Measurements from ENCODE around the gene CGREF1. TPM values are rescaled to one million over a fixed set of nuclear protein-coding genes. Genes with fewer than 3 reads are reported as not detected.

Gene CGREF1
- total RNA-seq, 4 donors from 2014 or later = 2.5 to 5.6 TPM; not detected in 2

DNA sequence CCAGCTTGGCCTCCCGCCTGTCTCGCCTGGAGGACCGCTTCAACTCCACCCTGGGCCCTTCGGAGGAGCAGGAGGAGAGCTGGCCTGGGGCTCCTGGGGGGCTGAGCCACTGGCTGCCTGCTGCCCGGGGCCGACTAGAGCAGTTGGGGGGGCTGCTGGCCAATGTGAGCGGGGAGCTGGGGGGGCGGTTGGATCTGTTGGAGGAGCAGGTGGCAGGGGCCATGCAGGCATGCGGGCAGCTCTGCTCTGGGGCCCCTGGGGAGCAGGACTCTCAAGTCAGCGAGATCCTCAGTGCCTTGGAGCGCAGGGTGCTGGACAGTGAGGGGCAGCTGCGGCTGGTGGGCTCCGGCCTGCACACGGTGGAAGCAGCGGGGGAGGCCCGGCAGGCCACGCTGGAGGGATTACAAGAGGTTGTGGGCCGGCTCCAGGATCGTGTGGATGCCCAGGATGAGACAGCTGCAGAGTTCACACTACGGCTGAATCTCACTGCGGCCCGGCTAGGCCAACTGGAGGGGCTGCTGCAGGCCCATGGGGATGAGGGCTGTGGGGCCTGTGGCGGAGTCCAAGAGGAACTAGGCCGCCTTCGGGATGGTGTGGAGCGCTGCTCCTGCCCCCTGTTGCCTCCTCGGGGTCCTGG lies 36.0 kb downstream of the CGREF1 start:
- no peaks in the 10 kb centered on the region for H3K27me3 ChIP-seq
- no peak for TF ChIP-seq POLR2A (IDR thresholded peaks at IDR 0.05)
- TF ChIP-seq, protein P1, sequence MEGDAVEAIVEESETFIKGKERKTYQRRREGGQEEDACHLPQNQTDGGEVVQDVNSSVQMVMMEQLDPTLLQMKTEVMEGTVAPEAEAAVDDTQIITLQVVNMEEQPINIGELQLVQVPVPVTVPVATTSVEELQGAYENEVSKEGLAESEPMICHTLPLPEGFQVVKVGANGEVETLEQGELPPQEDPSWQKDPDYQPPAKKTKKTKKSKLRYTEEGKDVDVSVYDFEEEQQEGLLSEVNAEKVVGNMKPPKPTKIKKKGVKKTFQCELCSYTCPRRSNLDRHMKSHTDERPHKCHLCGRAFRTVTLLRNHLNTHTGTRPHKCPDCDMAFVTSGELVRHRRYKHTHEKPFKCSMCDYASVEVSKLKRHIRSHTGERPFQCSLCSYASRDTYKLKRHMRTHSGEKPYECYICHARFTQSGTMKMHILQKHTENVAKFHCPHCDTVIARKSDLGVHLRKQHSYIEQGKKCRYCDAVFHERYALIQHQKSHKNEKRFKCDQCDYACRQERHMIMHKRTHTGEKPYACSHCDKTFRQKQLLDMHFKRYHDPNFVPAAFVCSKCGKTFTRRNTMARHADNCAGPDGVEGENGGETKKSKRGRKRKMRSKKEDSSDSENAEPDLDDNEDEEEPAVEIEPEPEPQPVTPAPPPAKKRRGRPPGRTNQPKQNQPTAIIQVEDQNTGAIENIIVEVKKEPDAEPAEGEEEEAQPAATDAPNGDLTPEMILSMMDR (IDR thresholded peaks at IDR 0.05) = no peak
- H3K36me3 ChIP-seq = no peaks in the 10 kb centered on the region
- H3K4me3 ChIP-seq = no peak overlapping the region
- no peak for DNase-seq
- H3K9me3 ChIP-seq = no peaks in the 10 kb centered on the region
- peaks cover 3 to 61% (median 15%) of the 10 kb centered on the region in 4 donors for H3K4me1 ChIP-seq
- peak overlapping the region in 2 of 4 donors; percentile 3 to 82 for H3K27ac ChIP-seq

DNA sequence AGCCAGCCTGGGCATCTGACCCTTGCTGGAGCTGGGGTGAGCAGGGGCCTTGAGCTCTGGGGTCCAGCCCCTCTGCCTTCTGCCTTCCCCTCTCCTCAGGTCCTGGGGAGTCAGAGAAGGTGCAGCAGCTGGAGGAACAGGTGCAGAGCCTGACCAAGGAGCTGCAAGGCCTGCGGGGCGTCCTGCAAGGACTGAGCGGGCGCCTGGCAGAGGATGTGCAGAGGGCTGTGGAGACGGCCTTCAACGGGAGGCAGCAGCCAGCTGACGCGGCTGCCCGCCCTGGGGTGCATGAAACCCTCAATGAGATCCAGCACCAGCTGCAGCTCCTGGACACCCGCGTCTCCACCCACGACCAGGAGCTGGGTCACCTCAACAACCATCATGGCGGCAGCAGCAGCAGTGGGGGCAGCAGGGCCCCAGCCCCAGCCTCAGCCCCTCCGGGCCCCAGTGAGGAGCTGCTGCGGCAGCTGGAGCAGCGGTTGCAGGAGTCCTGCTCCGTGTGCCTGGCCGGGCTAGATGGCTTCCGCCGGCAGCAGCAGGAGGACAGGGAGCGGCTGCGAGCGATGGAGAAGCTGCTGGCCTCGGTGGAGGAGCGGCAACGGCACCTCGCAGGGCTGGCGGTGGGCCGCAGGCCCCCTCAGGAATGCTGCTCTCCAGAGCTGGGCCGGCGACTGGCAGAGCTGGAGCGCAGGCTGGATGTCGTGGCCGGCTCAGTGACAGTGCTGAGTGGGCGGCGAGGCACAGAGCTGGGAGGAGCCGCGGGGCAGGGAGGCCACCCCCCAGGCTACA lies 36.8 kb downstream of the CGREF1 start:
- Histone ChIP-seq H3K4me1 (peaks cover 3 to 61% (median 13%) of the 10 kb centered on the region in 4 donors), H3K27me3 (no peaks in the 10 kb centered on the region), H3K36me3 (no peaks in the 10 kb centered on the region), H3K4me3 (no peak overlapping the region), H3K27ac (peak overlapping the region; percentile 3 to 90 (median 80)), H3K9me3 (no peaks in the 10 kb centered on the region)
- DNase-seq = no peak
- TF ChIP-seq, protein P1 (IDR thresholded peaks at IDR 0.05) = no peak
- TF ChIP-seq POLR2A (IDR thresholded peaks at IDR 0.05) = no peak

DNA sequence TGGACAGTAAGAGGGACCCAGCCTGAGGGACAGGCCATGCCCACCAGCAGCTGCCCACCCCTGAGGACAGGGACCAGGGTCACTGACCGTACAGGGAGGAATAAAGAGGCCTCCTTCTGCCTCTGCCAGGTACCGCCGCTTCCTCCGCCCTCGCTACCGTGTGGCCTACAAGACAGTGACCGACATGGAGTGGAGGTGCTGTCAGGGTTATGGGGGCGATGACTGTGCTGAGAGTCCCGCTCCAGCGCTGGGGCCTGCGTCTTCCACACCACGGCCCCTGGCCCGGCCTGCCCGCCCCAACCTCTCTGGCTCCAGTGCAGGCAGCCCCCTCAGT lies 38.4 kb downstream of the CGREF1 start:
- no peak for DNase-seq
- Histone ChIP-seq H3K27ac (peak overlapping the region in 3 of 4 donors; percentile 82 to 90 (median 90)), H3K27me3 (no peaks in the 10 kb centered on the region), H3K4me3 (peak overlapping the region in 3 of 4 donors; percentile 6 to 55 (median 16)), H3K4me1 (peaks cover 3 to 62% (median 12%) of the 10 kb centered on the region in 4 donors), H3K9me3 (no peaks in the 10 kb centered on the region), H3K36me3 (no peaks in the 10 kb centered on the region)
- TF ChIP-seq, protein P1 (IDR thresholded peaks at IDR 0.05) = no peak
- no peak for TF ChIP-seq POLR2A (IDR thresholded peaks at IDR 0.05)

DNA sequence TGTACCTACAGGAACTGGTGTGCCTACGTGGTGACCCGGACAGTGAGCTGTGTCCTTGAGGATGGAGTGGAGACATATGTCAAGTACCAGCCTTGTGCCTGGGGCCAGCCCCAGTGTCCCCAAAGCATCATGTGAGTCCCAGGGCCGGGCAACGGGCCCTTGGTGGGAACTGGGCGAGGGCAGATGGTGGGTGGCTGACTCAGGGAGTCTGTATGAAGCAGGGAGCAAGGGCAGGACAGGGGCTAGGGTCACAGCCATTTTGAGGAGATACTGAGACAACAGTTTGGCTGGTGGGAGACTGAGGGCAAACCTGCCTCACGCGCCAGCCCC lies 38.8 kb downstream of the CGREF1 start:
- Histone ChIP-seq H3K27me3 (no peaks in the 10 kb centered on the region), H3K27ac (peak overlapping the region in 3 of 4 donors; percentile 82 to 90 (median 90)), H3K4me3 (peak overlapping the region; percentile 28 to 55 (median 42)), H3K4me1 (peaks cover 3 to 62% (median 12%) of the 10 kb centered on the region in 4 donors), H3K9me3 (no peaks in the 10 kb centered on the region), H3K36me3 (no peaks in the 10 kb centered on the region)
- no peak for DNase-seq
- TF ChIP-seq, protein P1 (IDR thresholded peaks at IDR 0.05) = no peak
- TF ChIP-seq POLR2A (IDR thresholded peaks at IDR 0.05) = no peak

DNA sequence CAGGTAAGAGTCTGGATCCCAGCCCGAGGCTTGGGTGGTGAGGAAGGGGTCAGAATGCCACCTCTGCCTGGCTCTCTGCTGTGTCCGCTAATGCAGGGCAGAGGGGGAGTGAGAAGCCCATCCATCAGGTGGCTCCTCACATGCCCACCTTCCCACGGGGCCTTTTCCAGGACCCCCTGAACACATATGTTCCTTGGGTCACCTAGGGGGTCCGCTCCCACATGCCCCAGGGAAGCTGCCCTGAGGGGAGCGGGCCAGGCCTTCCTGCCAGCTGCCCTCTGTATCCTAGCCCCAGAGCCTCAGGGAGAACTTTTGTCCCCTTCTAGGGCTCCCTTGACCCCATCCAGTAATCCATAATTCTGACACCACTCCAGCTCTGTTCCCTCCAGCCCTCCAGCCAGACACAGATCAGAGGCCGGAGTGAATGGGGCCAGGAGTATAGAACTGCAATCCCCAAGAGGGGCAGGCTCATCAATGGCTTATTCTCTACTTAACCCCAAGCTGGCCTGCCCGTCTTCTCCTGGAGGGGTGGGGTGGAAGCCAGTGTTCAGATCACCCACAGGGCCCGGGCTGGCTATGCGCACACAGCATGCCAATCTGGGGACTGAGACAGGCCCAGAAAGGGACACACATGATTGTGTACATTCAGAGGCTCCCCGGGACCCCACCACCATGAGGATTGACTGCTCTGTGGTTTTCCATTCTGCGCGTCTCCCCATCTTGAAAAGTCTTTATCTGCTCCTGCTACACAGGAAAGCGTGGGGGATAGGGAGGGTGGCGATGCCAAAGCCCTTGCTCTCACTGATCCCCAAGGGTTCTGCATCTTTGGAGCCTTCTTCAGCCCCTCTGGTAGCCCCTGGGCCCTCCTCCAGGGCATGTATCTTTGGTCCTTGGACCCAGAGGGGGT lies 39.4 kb downstream of the CGREF1 start:
- Histone ChIP-seq H3K27me3 (no peaks in the 10 kb centered on the region), H3K9me3 (no peaks in the 10 kb centered on the region), H3K4me1 (peaks cover 3 to 62% (median 13%) of the 10 kb centered on the region in 4 donors), H3K36me3 (no peaks in the 10 kb centered on the region), H3K27ac (peak overlapping the region; percentile 72 to 90 (median 86)), H3K4me3 (peak overlapping the region; percentile 28 to 55 (median 42))
- no peak for DNase-seq
- TF ChIP-seq, protein P1 (IDR thresholded peaks at IDR 0.05) = no peak
- no peak for TF ChIP-seq POLR2A (IDR thresholded peaks at IDR 0.05)
